GM21723 (cell line): ENCODE data around the gene TOX2.

Source experiments
- ATAC-seq: cut with Tn5 transposase; IDR thresholded peaks from one replicate; pipeline ENCODE4 v1.9.1; 2021; ENCODE audit warnings: mild to moderate bottlenecking, moderate library complexity; ENCODE audit not compliant: unreplicated experiment

Gene TOX2

DNA sequence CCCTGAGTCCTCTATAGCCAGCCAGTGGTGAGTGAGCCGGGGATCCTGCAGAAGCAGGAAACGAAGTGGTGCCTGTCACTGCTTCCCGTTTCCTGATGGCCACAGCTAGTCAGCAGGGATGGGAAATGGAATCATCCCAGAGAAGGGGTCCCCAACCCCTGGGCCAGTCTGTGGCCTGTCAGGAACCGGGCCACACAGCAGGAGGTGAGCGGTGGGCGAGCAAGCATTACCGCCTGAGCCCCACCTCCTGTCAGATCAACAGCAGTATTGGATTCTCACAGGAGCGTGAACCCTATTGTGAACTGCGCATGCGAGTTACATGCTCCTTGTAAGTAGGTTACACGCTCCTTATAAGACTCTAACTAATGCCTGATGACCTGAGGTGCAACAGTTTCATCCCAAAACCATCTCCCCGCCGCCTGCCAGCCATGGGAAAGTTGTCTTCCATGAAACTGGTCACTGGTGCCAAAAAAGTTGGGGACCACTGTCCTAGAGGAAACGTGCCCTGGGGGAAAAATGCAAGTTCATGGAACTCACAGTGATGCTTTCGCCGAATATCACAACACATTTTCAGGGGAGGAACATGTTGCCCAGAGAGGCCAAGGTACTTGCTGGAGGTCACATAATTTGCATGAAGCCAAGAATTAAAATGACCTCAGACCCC lies 158.5 kb downstream of the TOX2 start:
- ATAC-seq, result no peak

DNA sequence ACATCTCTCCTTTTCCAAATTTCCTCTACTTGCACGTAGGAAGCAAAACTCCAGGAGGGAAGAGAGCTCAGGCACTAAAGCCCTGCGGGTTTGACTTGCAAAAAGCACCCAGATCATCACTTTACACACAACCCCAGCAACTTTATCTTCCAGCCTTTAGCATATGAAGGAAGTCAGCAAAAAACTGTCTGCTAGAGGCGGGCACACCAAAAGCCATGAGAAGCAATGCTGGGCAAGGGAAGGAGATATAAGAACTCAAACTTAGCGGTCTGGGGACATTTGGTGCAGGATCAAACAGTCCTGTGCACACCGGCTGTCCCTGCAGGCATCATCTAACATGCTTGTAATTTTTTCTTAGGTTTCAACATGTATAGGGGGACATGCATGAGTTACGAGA lies 159.0 kb downstream of the TOX2 start:
- no peak for ATAC-seq

DNA sequence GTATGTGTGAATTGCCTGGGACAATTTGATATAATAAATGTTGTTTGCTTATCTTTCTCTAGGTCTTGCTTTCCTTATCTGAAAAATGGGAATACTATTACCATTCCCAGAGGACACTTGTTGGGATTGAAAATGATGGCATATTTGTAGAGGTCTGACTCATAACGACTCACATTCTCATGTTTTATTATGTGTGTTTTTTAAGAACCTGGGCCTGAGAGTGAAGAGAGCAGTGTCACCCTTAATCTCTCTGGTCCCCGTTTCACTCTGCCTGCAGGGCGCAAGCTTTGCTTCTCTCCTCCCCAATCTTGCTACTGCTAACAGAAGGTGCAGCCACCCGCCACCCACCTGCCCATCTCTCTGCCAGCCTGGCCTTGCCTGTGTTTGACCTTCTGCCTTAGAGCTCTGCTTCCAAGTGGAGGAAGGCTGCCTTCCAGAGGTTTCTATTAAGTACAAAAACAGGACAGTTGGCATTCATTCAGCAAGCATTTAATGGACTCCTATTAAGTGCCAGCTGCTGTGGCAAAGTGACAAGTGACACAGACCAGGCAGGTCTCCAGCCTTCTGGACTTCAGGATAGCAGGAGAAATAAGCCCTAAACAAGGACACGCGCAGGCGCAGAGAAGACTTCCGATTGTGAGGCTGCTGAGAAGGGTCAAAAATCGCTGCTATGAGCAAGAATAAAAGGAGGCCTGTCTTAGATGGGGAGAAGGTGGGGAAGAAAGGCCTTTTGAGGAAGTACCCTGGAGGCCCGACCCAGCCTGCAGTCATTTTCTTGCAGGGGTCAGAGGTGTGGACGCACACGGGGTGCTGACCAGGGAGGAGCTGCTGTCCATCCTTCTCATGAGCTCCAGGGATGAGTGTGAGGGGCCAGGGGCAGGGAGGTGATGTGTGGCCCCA lies 159.8 kb downstream of the TOX2 start:
- no peak for ATAC-seq

DNA sequence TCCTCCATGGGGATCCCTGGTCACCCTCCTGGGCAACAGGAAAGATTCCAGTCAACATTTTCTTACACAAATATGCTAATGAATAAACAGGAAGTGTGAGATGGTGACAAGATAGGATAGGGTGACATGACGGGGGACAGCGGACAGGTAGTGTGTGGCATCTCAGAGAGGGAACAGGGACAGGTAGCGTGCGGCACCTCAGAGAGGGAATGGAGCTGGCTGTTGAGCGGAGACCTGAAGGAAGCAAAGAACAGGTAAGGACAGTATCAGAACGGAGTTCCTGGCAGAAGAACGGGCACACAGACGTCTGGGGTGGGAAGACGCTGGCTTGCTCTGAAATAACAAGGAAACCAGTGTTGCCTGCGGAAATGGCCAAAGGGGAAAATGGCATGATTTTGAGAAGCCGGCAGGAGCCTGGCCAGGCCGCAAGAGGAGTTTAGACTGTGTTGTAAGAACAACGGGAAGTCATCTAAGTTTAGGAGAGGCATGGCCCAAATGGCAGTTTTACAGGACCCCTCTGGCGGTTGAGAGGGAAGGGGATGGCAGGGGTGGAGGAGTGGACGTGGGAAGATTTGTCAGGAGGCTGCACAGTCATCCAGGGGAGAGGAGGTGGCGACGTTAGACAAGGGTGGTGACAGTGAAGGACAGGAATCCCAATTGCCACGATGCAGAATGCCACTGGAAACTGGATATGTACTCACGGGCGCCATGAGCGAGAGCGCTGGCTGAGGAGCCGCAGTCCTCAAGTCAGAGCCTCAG lies 160.7 kb downstream of the TOX2 start:
- no peak for ATAC-seq

DNA sequence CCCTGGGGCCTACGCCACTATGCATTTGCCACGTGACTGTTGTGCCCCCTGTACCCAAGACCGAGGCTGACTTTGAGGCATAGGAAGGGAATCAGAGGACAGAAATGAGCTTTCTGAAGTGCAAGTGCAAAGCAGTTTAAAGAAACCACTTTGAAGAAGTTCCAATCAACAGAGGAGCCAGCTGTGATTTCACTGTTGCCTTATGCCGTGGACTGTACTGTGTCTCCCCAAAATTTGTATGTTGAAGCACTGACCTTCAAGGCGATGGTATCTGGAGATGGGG lies 161.2 kb downstream of the TOX2 start:
- no peak for ATAC-seq

DNA sequence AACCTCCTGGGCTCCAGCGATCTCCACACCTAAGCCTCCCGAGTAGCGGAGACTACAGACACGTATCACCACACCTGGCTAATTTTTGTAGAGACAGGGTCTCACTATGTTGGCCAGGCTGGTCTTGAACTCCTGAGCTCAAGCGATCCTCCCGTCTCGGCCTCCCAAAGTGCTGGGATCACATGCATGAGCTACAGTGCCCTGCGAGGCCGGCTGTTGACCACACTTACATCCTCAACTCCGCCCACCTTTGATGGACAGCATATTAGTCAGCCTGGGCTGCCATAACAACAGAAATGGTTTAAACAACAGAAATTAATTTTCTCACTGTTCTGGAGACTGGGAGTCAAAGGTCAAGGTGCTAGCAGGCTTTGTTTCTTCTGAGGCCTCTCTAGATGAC lies 164.6 kb downstream of the TOX2 start:
- ATAC-seq, result no peak

DNA sequence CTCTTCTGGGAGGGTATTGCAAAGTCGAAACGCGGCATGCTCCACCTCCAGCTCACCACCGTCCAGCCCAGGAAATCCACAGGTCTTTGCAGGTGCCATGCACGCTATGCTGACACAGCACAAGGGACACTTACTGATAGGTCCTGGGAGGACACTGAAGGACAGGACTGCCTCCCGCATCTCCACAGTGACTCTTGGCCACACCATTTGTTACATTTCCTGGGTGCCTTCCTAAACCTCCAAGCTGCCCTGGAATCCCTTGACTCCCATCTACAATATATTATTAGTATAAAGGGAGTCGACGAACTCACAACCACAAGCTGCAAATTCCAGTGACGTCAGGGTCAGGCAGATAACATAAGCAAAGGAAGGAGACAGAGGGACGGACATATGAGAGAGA lies 165.4 kb downstream of the TOX2 start:
- no peak for ATAC-seq

DNA sequence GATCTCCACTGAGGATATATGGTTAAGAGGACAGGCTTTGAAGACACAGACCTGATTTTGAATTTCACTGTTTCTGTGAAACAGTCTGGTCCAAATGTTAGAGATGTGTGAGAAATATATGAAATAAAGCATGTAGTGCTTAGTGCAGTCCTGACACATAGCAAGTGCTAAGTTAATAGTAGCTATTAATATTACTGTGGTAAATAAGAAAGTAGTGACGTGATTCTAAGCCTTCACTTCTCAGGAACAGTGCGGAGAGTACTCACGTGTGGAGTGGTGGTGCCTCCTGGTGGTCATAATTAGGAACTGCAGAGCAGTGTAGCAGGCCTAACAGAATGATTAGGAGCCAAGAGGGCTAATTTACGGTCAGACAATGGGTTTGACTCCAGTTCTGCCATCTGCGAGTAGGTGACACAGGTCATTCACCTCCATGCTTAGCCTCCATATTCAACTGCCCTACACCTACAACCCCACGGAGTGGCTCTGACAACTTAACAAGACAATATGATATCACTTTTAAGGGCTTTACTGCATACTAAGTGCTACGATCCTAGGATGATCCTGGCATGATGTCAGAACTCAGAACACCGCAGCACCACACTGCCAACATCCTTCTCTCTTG lies 166.1 kb downstream of the TOX2 start:
- peak; percentile 70 for ATAC-seq

DNA sequence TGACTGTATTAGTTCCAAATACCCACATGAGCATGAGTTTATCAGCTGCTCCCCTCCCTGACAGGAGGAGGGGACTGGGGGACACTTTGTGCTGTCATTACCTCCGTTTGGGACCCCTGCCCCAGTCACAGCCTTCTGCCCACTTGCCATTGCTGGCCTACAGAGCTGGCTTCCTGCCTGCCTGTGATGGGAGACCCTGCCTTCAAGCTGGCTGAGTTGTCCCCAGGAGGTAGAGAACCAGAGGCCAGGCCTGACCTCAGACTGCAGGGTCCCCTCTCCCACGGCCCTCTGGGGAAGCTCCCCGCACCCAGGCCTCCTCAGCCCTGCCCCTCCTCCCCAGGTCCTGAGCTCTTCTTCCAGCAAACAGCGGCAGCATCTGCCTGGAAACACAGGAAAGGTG lies 166.8 kb downstream of the TOX2 start:
- ATAC-seq, result no peak

DNA sequence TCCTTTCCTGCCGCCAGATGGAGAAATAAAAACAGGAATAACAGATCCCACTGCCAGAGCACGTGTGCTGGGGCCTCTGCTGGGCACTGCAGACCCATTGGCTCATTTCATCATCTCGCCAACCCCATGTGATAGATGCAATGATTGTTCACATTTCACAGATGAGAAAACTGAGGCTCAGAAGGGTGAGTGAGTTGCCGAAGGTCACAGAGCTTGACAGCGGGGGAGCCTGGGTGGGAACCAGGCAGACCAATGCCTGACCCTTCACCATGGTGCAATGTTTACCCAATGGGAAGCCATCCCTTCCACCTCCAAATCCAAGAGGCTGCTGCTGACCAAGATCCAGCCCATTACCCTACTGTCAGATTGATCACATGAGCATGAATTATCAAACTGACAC lies 167.2 kb downstream of the TOX2 start:
- no peak for ATAC-seq

DNA sequence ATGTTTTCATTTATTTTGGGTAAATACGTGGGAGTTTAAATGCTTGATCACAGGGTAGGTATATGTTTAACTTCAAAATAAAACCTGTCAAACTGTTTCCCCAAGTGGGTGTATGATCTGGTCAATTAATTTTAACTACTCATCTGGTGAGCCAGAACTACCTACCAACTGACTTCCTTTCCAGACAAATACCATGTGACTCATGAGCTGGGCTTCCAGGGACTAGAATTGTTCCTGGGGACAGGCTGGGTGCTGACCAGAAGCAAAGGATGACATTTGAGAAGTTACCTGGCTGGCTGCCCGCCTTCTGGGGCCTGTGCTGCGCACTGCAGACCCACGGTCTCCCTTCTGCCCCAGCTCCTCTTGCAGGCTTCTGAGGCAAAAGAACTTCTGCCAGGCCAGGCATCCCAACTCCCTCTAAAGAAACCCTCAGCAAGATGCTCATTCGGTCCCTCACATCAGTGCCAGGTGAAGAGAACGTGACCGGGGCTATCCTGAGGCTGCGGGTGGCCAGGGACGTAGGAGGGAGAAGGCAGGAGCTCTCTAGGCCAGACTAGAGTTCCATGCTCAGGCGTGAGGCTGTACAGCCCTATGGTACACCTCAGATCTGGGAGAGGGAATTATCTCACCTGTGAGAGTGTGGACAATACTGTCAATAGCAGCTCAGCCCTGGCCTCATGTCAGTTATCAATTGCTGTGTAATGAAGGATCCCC lies 168.7 kb downstream of the TOX2 start:
- no peak for ATAC-seq

DNA sequence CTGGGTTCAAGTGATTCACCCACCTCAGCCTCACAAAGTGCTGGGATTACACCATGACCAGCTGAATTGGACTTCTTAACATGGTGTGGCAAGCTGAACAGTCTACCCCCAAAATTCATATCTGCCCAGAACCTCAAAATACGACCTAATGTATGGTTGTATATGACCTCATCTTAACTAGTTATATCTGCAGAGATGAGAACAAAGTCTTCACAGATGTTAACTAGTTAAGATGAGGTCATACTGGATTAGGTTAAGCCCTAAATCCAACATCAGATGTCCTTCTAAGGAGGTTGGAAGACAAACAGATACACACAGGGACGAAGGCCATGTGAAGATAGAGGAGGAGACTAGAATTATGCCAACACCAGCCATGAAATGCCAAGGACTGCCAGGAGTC lies 169.8 kb downstream of the TOX2 start:
- ATAC-seq, result no peak

DNA sequence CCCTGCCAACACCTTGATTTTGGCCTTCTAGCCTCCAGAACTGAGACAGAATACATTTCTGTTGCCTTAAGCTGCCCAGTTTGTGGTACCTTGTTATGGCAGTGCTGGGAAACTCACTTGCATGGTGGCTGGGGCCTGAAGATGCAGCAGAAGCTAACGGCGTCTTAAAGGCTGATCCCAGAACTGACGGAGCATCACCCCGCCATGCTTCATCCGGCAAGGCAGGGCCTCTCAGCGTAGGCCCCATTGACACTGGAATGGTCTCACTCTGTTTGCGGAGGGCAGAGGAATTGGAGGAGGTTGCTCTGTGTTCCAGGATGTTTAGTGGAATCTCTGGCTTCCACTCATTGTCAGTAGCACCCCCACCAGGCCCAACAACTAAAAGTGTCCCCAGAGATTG lies 170.2 kb downstream of the TOX2 start:
- ATAC-seq, result no peak

DNA sequence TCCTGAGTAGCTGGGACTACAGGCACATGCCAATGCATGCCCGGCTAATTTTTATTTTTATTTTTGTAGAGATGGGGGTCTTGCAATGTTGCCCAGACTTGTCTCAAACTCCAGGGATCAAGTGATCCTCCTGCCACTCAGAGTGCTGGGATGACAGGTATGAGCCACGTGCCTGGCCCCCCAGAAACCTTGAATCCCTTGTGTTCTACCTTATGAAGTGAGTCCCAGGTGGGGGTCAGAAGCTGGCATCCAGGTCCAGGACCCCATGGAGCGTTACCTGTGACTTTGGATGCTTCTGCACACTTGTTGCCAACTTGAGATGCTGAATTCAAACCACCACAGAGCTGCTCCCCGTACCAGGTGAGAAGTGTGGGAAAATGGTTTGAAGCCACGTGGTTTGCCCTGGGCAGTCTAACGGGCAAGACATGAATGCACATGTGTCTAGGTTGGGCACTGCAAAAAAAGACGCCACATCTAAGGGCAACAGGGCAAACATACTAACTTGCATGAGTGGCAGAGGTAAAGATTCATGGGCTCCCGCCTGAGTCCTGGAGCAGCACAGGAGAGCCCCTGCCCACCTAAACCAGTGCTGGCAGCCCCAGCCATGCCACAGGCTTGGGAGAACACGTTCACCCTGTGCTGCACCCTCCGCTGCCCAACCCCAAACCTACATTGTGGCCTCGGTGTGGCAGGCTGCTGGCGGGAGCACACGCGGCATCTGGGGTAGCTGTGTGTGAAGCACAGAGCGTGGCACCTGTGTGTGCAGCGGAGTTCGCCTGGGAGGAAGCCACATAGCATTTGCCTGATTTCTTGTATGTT lies 171.2 kb downstream of the TOX2 start:
- no peak for ATAC-seq

DNA sequence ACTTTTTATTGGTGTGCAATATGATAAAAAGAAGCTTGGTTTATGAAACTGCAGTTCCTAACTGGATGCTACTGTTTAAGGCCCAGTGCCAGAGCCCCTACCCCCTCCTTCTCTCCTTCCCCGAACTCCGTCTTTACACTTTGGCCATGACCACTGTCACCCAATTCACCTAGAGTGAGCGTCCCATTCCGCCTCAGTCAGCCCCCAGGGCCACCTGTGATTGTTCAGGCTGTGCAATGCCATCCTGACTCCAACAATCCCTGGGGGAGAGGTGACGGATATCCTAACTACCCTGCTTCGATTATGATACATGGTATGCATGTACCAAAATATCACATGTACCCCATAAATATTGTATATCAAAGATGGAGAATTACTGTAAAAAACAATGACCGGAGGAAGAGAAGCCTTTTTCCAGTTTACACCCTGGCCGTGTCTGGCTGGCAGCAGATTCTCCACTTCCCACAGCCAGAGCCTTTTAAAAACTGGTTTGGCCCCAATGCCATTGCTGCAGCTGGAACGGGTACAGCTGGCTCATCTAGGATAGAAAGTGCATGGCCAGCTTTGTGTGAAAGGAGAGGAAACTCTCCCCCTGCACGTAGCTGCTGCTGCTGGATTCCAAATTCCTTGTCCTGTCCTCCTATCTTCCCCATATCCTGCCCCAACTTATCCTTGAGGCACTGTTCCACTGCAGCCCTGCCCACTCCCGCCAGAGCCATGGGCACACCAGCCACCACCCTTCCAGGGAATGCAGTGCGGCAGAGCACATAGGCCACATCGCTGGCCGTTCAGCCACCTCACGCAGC lies 172.6 kb downstream of the TOX2 start:
- ATAC-seq, result no peak

DNA sequence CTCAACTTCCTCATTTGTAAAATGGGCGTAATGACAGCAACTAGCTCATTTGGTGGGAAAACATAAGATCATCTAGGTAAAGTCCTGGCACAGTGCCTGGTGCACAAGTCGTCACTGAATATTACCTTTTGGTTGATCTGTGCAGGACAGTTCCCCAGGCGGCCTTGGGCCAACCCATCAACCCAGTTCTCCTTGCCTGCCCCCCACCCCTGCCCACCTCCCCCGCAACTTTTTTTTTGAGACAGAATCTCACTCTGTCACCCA lies 173.1 kb downstream of the TOX2 start:
- ATAC-seq, result no peak

DNA sequence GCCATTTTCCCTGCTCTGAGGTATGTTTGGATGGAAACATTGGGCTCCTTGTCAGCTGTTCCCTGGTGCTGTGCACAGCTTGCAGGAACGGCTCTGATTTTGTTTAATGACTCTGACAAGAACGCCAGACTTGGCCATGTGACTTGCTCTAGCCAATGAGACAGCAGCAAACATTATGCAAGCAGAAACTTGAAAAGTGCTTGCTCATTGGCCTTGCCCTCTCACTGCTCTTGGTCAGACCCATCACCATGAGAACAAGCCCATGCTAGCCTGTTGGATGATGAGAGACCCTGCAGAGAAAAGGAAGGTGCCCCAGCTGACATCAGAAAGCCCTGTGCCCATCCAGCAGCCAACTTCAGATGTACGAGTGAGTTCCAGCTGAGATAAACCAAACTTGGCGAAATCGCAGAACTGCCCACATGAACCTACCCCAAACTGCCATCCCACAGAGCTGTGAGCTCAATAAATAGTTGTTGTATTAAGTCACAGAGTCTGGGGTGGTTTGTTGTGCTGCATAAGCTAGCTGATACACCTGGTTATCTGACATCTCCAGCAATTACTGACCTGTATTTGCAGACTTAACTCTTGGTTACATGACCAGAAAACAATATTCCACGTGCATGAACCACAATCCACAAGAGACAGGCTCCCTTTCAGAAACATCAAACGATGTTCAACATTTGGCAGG lies 175.5 kb downstream of the TOX2 start:
- no peak for ATAC-seq

DNA sequence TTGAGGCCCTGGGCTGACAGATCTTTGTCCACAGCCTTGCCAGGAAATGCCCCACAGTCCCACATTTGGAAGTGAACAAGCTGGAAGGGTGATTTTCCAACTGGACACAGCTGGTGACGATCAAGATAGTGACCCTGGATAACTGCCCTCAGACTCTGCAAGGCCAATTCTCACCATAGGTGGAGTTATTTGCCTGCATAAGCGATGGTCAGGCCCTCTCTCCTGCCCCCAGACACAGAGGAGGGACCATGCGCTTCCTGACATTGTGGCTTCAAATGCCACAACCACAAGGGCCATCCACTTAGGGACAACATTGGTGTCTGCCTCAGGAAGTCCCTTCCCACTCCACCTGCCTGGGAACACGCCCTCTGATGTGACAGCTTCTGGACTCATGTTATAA lies 176.4 kb downstream of the TOX2 start:
- ATAC-seq, result no peak
